Kidney (tissue), 14 donors: ENCODE results near the gene BBC3. TPM values are rescaled to one million over a fixed set of nuclear protein-coding genes. Genes with fewer than 3 reads are reported as not detected.

ENCODE experiments used
- DNase-seq, 5 donors: peaks; one replicate each; pipeline ENCODE4 v3.0.0-alpha.2; 2013 to 2020
- FAIRE-seq: peaks from 2 replicates; lab custom pipeline; 2012; peaks lifted over from hg19 to GRCh38; lab: Jason Lieb, UNC
- H3K27ac ChIP-seq, 2 donors: one replicate each; pipeline ENCODE4 v1.7.0; 2013; ENCODE audit warnings: low read depth in 2 of 2, low read length in 2 of 2, inconsistent platforms in 1 of 2
- H3K27me3 ChIP-seq: one replicate; pipeline ENCODE4 v1.7.1; 2013; ENCODE audit warnings: low read length, inconsistent platforms; ENCODE audit not compliant: control insufficient read depth, insufficient read depth
- H3K36me3 ChIP-seq, 3 donors: one replicate each; pipeline versions ENCODE4 v1.7.0 to v1.7.1; 2013; ENCODE audit warnings: low read length in 3 of 3, control low read depth in 1 of 3, inconsistent platforms in 1 of 3; ENCODE audit not compliant: insufficient read depth in 3 of 3, control insufficient read depth in 2 of 3
- H3K4me1 ChIP-seq, 3 donors: one replicate each; pipeline versions ENCODE4 v1.7.0 to v1.7.1; 2013; ENCODE audit warnings: low read length in 3 of 3, inconsistent platforms in 1 of 3, low read depth in 1 of 3; ENCODE audit not compliant: control insufficient read depth in 2 of 3, insufficient read depth in 2 of 3
- H3K4me3 ChIP-seq, 3 donors: one replicate each; pipeline versions ENCODE4 v1.7.0 to v1.8.1; 2013; ENCODE audit warnings: low read length in 3 of 3, control low read depth in 1 of 3, inconsistent platforms in 1 of 3
- H3K9ac ChIP-seq, 3 donors: one replicate each; pipeline versions ENCODE4 v1.7.0 to v1.7.1; 2013; ENCODE audit warnings: low read length in 3 of 3, control low read depth in 1 of 3, inconsistent platforms in 1 of 3
- H3K9me3 ChIP-seq, 3 donors: one replicate each; pipeline versions ENCODE4 v1.7.0 to v1.7.1; 2013; ENCODE audit warnings: low read length in 3 of 3, control low read depth in 1 of 3, inconsistent platforms in 1 of 3; ENCODE audit not compliant: control insufficient read depth in 2 of 3, insufficient read depth in 1 of 3
- intact Hi-C: fragments of 100-400 bp; cut with DNase I; formaldehyde crosslinking; loops from one replicate; pipeline ENCODE4 v1.11.1; 2022
- microRNA-seq: library from miRNA; unstranded; fragments of <30 nt; microRNA quantifications from one replicate; pipeline ENCODE4 v1.2.0, GENCODE V29; 2020
- polyA plus RNA-seq: library from polyadenylated mRNA; stranded (reverse); fragments of 350-450 nt; fragmentation: Illumina TruSeq; extraction: RNeasy Lipid Tissue Mini Kit (QIAGEN cat#74804); gene quantifications from one replicate; pipeline ENCODE4 v1.2.3, GENCODE V29; 2014; ENCODE audit warnings: low read depth, low replicate concordance; ENCODE audit not compliant: insufficient read depth
- total RNA-seq: library from RNA; stranded (reverse); fragmentation: NEBNext Ultra II Directional; extraction: Animal tissue kit (Norgen Biotek cat#: 25700); gene quantifications from one replicate; pipeline ENCODE4 v1.2.1, GENCODE V29; 2021
- TF ChIP-seq, protein P1 (sequence below): IDR thresholded peaks from 3 replicates; pipeline ENCODE4 v1.5.1; 2012; ENCODE audit warnings: mild to moderate bottlenecking, moderate library complexity, borderline replicate concordance; ENCODE audit not compliant: insufficient read depth; ENCODE audit errors: extremely low read depth
- donor health status: control.
- donor health status: control.
- donor health status: control.
- donor health status: control.
- donor health status: control.
- donor health status: DM: yes; HTN: yes; CAD: no.
- donor health status: Normal renal cell carcinoma (clear cell type).

Gene BBC3
- total and polyA plus RNA-seq, 2 donors from 2014 or later: 3.2 to 14.2 TPM

DNA sequence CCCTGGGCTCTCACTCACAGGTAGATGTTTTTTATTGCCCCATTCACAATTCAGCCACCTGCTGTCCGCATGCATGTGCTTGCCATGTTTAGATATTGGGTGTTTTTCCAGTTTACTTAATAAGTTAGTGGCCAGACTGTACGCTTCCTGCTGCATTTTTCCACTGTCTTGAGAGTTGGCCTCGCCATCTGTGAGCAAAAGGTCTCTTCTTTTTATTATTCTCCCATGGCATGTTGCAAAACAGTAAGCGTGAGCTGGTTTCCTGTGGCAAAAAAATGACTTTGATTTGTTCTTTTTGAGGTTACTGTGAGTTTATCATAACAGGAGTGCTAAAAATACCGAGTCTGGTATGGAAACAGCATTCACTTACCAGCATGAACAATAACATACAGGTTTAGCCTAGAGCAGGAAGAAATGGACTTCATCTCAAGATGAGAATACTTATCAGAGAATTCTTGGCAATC is 54.3 kb downstream of the BBC3 start:
- TF ChIP-seq, protein P1, sequence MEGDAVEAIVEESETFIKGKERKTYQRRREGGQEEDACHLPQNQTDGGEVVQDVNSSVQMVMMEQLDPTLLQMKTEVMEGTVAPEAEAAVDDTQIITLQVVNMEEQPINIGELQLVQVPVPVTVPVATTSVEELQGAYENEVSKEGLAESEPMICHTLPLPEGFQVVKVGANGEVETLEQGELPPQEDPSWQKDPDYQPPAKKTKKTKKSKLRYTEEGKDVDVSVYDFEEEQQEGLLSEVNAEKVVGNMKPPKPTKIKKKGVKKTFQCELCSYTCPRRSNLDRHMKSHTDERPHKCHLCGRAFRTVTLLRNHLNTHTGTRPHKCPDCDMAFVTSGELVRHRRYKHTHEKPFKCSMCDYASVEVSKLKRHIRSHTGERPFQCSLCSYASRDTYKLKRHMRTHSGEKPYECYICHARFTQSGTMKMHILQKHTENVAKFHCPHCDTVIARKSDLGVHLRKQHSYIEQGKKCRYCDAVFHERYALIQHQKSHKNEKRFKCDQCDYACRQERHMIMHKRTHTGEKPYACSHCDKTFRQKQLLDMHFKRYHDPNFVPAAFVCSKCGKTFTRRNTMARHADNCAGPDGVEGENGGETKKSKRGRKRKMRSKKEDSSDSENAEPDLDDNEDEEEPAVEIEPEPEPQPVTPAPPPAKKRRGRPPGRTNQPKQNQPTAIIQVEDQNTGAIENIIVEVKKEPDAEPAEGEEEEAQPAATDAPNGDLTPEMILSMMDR: no peak
- DNase-seq: peak in 2 of 5 donors; percentile 27 to 61
- Histone ChIP-seq H3K4me1 (peaks cover 0 to 16% (median 3%) of the 10 kb centered on the region in 3 donors), H3K36me3 (peaks cover 0 to 4% (median 0%) of the 10 kb centered on the region in 3 donors), H3K9ac (no peak overlapping the region), H3K4me3 (no peak overlapping the region), H3K27me3 (no peaks in the 10 kb centered on the region), H3K27ac (peak overlapping the region; percentile 71 to 78), H3K9me3 (no peaks in the 10 kb centered on the region)
- no peak for FAIRE-seq
- intact Hi-C loops: no loop called here

DNA sequence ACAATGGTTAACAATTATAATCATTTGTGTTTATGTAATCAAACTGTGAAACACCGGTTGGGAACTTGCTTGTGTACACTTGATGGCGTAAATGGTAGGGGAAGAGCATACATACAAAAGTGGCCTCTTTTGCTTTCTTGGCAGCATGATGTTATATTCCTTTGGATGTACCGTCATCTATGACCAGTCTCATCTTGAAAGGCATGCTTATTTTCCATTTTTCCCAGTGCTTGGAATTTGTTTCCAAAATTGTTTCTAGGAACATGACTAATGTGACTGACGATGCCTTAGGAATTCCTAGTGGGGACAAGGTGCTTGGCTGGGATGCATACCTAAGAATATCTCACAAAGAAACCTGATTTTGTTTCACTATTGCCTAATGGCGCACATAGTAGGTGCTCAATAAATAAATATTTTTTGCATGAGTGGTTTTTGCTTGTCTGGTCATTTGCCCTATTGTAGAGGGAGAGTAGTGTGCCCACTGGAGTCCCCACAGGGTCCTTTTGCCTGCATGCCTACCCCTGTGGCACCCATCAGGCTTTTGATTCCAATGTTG is 54.9 kb downstream of the BBC3 start:
- no peak for DNase-seq
- intact Hi-C loops: no loop called here
- no peak overlapping the region for H3K9ac ChIP-seq

DNA sequence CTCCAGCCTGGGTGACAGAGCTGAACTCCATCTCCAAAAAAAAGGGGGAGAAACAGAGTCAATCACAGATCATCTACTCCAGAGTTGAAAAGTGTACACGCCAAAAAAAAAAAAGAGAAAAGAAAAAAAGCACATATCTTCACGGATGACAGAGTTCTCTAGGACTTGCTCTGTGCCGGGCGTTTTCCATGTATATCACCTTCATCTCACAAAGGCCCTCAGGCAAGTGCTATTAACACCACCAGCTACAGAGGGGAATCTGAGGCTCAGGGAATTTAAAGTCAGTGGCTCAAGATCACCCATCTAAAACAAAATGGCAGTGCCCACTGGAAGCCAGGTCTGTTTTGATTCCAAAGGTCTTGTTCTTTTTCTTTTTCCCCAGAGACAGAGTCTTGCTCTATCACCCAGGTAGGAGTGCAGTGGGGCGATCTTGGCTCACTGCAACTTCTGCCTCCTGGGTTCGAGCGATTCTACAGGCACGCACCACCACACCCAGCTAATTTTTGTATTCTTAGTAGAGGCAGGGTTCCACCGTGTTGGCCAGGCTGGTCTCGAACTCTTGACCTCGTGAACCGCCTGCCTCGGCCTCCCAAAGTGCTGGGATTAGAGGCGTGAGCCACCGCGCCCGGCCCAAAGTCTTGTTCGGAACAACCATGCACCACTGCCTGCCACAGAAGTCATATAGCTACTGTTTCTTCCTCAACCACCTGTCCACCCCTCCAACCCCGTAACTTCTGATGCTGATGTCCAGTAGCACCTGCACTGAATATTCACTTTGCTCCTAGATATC is 58.1 kb downstream of the BBC3 start:
- no peak for FAIRE-seq
- TF ChIP-seq, protein P1: no peak

More for the DNA sequence above, 54.9 kb downstream of the BBC3 start:
- FAIRE-seq: no peak
- peak overlapping the region in 1 of 2 donors; percentile 78 for H3K27ac ChIP-seq
- H3K27me3 ChIP-seq: no peaks in the 10 kb centered on the region
- H3K4me1 ChIP-seq: peaks cover 0 to 16% (median 3%) of the 10 kb centered on the region in 3 donors
- no peaks in the 10 kb centered on the region for H3K9me3 ChIP-seq
- peaks cover 0 to 4% (median 0%) of the 10 kb centered on the region in 3 donors for H3K36me3 ChIP-seq
- TF ChIP-seq, protein P1: no peak
- no peak overlapping the region for H3K4me3 ChIP-seq

More for the DNA sequence above, 58.1 kb downstream of the BBC3 start:
- H3K4me1 ChIP-seq: peaks cover 0 to 16% (median 3%) of the 10 kb centered on the region in 3 donors
- H3K4me3 ChIP-seq: no peak overlapping the region
- H3K36me3 ChIP-seq: peaks cover 0 to 4% (median 2%) of the 10 kb centered on the region in 3 donors
- H3K9me3 ChIP-seq: no peaks in the 10 kb centered on the region
- no peak overlapping the region for H3K27ac ChIP-seq
- DNase-seq: no peak
- no peaks in the 10 kb centered on the region for H3K27me3 ChIP-seq
- intact Hi-C loops: no loop called here
- H3K9ac ChIP-seq: no peak overlapping the region

Small RNAs within 50 kb of the gene (microRNA-seq; reads per million reads assigned to microRNA genes)
- not detected for gene MIR3190
- gene MIR3191: not detected

Other genes starting within 250 kb of the BBC3 start
- 0.38 TPM for gene NPAS1, start 211.4 kb downstream of the BBC3 start, total RNA-seq
- gene NPAS1, start 211.4 kb downstream of the BBC3 start, polyA plus RNA-seq: 1.7 TPM
- 34.1 TPM for gene TMEM160, start 182.6 kb downstream of the BBC3 start, total RNA-seq
- 57.9 TPM for gene TMEM160, start 182.6 kb downstream of the BBC3 start, polyA plus RNA-seq
- gene ZC3H4, start 117.4 kb downstream of the BBC3 start, total RNA-seq: 55.2 TPM
- gene ZC3H4, start 117.4 kb downstream of the BBC3 start, polyA plus RNA-seq: 5.7 TPM
- gene SAE1, start 100.4 kb downstream of the BBC3 start, total RNA-seq: 49.4 TPM
- gene SAE1, start 100.4 kb downstream of the BBC3 start, polyA plus RNA-seq: 39.5 TPM
- 49.0 TPM for gene CCDC9, start 25.3 kb upstream of the BBC3 start, total RNA-seq
- gene CCDC9, start 25.3 kb upstream of the BBC3 start, polyA plus RNA-seq: 14.0 TPM
- 28.4 TPM for gene INAFM1, start 43.7 kb upstream of the BBC3 start, total RNA-seq
- gene INAFM1, start 43.7 kb upstream of the BBC3 start, polyA plus RNA-seq: 17.0 TPM
- 26.6 TPM for gene C5AR1, start 78.7 kb upstream of the BBC3 start, total RNA-seq
- gene C5AR1, start 78.7 kb upstream of the BBC3 start, polyA plus RNA-seq: 6.5 TPM
- 2.5 TPM for gene C5AR2, start 101.0 kb upstream of the BBC3 start, total RNA-seq
- gene C5AR2, start 101.0 kb upstream of the BBC3 start, polyA plus RNA-seq: 3.0 TPM
- 13.6 TPM for gene DHX34, start 118.1 kb upstream of the BBC3 start, total RNA-seq
- gene DHX34, start 118.1 kb upstream of the BBC3 start, polyA plus RNA-seq: 7.2 TPM
- 7.6 TPM for gene MEIS3, start 188.3 kb upstream of the BBC3 start, total RNA-seq
- gene MEIS3, start 188.3 kb upstream of the BBC3 start, polyA plus RNA-seq: 3.8 TPM
- 0.94 TPM for gene SLC8A2, start 240.7 kb upstream of the BBC3 start, total RNA-seq
- not detected for gene SLC8A2, start 240.7 kb upstream of the BBC3 start, polyA plus RNA-seq